GM18867 (cell line): ENCODE results near the gene ZNF678.
"Not testable (repeated sequence)": the region's sequence is repeated elsewhere in the genome, so short reads cannot be mapped to it uniquely, and the experiment has no call there.

Experiments used
- ATAC-seq: cut with Tn5 transposase; IDR thresholded peaks from one replicate; pipeline ENCODE4 v1.9.1; 2021; ENCODE audit warnings: mild to moderate bottlenecking, moderate library complexity; ENCODE audit not compliant: unreplicated experiment

ZNF678 gene

DNA sequence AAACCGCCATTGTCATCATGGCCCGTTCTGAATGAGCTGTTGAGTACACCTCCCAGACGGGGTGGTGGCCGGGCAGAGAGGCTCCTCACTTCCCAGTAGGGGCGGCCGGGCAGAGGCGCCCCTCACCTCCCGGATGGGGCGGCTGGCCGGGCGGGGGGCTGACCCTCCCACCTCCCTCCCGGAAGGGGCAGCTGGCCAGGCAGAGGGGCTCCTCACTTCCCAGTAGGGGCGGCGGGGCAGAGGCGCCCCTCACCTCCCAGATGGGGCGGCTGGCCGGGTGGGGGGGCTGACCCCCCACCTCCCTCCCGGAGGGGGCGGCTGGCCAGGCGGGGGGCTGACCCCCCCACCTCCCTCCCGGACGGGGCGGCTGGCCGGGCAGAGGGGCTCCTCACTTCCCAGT lies 147.1 kb downstream of the ZNF678 start:
- not testable (repeated sequence) for ATAC-seq

- ATAC-seq: no peak
These were observed 149.3 kb downstream of the ZNF678 start for GRCh38 chr1:227712648-227713047.

DNA sequence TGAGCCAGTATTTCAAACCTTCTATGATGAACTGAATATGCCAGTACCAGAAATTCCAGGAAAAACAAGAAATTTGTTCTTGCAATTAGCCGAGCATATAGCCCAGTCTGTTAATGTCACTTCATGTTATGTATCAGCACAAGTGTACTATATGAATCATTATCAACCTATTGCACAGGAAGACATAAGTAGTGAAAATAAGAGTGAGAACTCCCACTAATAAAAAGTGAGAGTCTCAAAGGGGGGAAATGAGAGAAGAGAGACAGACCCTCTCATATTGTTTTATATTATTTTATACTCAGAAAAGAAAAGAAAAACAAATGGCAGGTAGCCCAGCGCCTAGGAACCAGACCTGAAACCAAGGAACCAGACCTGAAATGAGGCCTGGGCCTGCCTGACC lies 155.6 kb downstream of the ZNF678 start:
- no peak for ATAC-seq

DNA sequence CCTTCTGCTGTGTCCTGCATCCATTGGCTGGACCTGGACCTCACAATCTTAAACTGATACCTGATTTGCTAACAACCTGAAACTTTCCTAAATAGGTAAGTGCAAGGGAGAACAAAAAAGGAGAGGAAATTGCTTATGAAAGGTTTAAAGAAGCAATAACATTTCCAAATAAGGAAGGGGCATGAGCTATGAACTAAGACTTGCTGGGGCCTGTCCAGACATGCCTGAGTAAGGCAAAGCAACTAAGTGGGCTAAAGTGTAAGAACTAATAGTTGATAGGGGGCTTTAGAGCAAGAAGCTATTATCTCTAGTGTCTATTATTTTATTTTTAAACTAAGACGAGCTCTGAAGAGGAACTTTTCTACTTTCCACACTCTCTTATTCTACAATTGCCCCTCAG lies 160.1 kb downstream of the ZNF678 start:
- ATAC-seq: no peak

GRCh38 chr1:227725046-227725445 lies 161.7 kb downstream of the ZNF678 start:
- ATAC-seq: no peak

- ATAC-seq: no peak
These were observed 163.0 kb downstream of the ZNF678 start for GRCh38 chr1:227726318-227726717.
